GM11168 (cell line): Measurements from ENCODE around the gene COL8A2.

ENCODE experiments used
- in situ Hi-C: fragments of 300-500 bp; cut with MboI; formaldehyde crosslinking; loops from one replicate; pipeline ENCODE4 v1.12.0; 2022; ENCODE audit warnings: low sequenced_read_pairs; ENCODE audit not compliant: unreplicated experiment

The COL8A2 gene

GRCh38 chr1:36139521-36139920, 14.5 kb upstream of the COL8A2 start:
- in situ Hi-C loops: no loop called here

GRCh38 chr1:36137776-36138175, 12.8 kb upstream of the COL8A2 start:
- in situ Hi-C loops: no loop called here

GRCh38 chr1:36137226-36137625, 12.2 kb upstream of the COL8A2 start:
- in situ Hi-C loops: no loop called here

GRCh38 chr1:36136535-36136934, 11.5 kb upstream of the COL8A2 start:
- in situ Hi-C loops: no loop called here

GRCh38 chr1:36135796-36136195, 10.8 kb upstream of the COL8A2 start:
- in situ Hi-C loops: no loop called here

GRCh38 chr1:36135330-36135667, 10.3 kb upstream of the COL8A2 start:
- in situ Hi-C loops: no loop called here

GRCh38 chr1:36134505-36135329, 9.7 kb upstream of the COL8A2 start:
- in situ Hi-C loops: no loop called here

- in situ Hi-C loops: no loop called here
Observed at GRCh38 chr1:36134031-36134430, 9.0 kb upstream of the COL8A2 start.

GRCh38 chr1:36133484-36133883, 8.5 kb upstream of the COL8A2 start:
- in situ Hi-C loops: no loop called here

GRCh38 chr1:36132029-36132428, 7.0 kb upstream of the COL8A2 start:
- in situ Hi-C loops: no loop called here

GRCh38 chr1:36128905-36129206, 3.8 kb upstream of the COL8A2 start:
- in situ Hi-C loops: no loop called here

GRCh38 chr1:36128126-36128904, 3.3 kb upstream of the COL8A2 start:
- in situ Hi-C loops: no loop called here

GRCh38 chr1:36126797-36127500, 1.9 kb upstream of the COL8A2 start:
- in situ Hi-C loops: no loop called here

GRCh38 chr1:36126005-36126716, 1.1 kb upstream of the COL8A2 start:
- in situ Hi-C loops: no loop called here

GRCh38 chr1:36124404-36125128, 456 bp downstream of the COL8A2 start:
- in situ Hi-C loops: no loop called here

- in situ Hi-C loops: no loop called here
Observed at GRCh38 chr1:36123356-36123755, 1.7 kb downstream of the COL8A2 start.

- in situ Hi-C loops: no loop called here
Observed at GRCh38 chr1:36122062-36123030, 2.7 kb downstream of the COL8A2 start.

- in situ Hi-C loops: no loop called here
Observed at GRCh38 chr1:36119456-36119855, 5.6 kb downstream of the COL8A2 start.
